ENCODE measurements around the gene LRRC26.

The LRRC26 gene

DNA sequence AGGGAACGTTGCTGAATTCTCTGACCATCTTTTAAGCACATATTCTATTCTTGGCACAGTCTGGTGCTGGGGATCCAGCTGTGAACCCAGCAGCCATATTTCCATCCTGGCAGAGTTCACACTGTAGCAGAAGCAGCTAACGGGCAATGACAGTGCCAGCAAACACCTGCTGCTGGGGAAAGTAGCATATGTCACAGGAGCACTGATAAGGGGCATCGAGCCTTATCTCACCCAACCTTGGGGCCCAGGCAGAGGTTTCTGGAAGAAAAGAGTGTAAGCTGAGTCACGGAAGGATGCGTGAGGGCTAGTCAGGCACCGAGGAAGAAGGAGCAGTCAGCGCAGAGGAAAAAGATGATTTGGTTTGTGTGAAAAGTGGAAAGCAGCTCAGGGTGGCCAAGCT lies 36.8 kb upstream of the LRRC26 start:
- ChIA-PET CTCF (interaction anchor here (0.7 to 2.4 kb wide), 7 partner anchors 9 to 177 kb away, joined by 3 to 12 read pairs (median 3); partner anchors contain the start of genes RNF224 and SSNA1), POLR2A (interaction anchor here (2.5 kb wide), 1 partner anchor 34 kb away, joined by 9 read pairs; the partner anchor contains the start of gene TUBB4B)
- peak overlapping the region; percentile 94 for H3K4me3 ChIP-seq (ENCODE audit: low read depth, low read length)
- DNase-seq (ENCODE audit: low read depth, low spot score), result no peak
- TF ChIP-seq CTCF (IDR thresholded peaks at IDR 0.05; ENCODE audit: insufficient read depth, low read length, missing control alignments), result no peak

GRCh38 chr9:137205126-137206069 lies 35.5 kb upstream of the LRRC26 start, which contains the start of the genes NDOR1 and TMEM203:
Gene NDOR1, plus strand, starts transcription at chr9:137205700. Its CDS starts 78 bp downstream, at chr9:137205778.
Gene TMEM203, minus strand, starts transcription at chr9:137205648. Its CDS starts 234 bp downstream, at chr9:137205414.
- peak within 1 kb of the TSS; percentile 94 for H3K4me3 ChIP-seq (ENCODE audit: low read depth, low read length)
- TF ChIP-seq CTCF (IDR thresholded peaks at IDR 0.05; ENCODE audit: insufficient read depth, low read length, missing control alignments), result no peak
- no peak for DNase-seq (ENCODE audit: low read depth, low spot score)
- ChIA-PET CTCF (interaction anchor here (1.1 to 2.7 kb wide), 6 partner anchors 9 to 78 kb away, joined by 3 to 12 read pairs (median 3); no protein-coding TSS in a partner anchor), POLR2A (interaction anchor here (0.7 to 2.5 kb wide), 4 partner anchors 16 to 141 kb away, joined by 4 to 9 read pairs (median 5); partner anchors contain the start of gene TUBB4B)

DNA sequence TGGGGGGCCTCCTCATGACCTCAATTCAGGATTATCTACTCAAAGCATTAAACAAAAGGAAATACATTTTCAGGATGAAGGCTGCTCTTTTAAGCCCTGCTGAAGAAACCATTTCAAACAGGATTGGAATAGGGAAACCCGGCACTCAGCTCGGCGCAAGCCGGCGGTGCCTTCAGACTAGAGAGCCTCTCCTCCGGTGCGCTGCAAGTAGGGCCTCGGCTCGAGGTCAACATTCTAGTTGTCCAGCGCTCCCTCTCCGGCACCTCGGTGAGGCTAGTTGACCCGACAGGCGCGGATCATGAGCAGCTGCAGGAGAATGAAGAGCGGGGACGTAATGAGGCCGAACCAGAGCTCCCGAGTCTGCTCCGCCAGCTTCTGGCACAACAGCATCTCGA lies 34.9 kb upstream of the LRRC26 start:
- ChIA-PET POLR2A (interaction anchor here (0.7 to 2.5 kb wide), 4 partner anchors 16 to 140 kb away, joined by 4 to 9 read pairs (median 5); partner anchors contain the start of gene TUBB4B), CTCF (interaction anchor here (1.0 to 2.7 kb wide), 8 partner anchors 8 to 77 kb away, joined by 3 to 10 read pairs (median 3); partner anchors contain the start of genes ANAPC2, RNF224 and SSNA1)
- no peak for TF ChIP-seq CTCF (IDR thresholded peaks at IDR 0.05; ENCODE audit: insufficient read depth, low read length, missing control alignments)

DNA sequence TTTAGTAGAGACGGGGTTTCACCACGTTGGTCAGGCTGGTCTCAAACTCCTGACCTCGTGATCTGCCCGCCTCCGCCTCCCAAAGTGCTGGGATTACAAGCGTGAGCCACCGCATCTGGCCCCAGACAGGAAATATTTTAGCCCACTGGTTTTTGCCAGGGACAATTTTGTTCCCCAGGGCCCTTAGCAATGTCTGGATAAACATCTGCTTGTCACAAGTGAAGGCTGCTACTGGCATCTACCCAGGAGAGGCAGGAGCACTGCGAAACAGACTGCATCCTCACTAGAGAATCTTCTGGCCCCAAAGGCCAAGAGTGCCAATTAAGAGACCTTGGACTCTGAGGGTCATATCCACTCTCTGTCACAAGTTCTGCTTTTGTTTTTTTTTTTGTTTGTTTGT lies 33.1 kb upstream of the LRRC26 start:
- H3K4me3 ChIP-seq (ENCODE audit: low read depth, low read length), result no peak overlapping the region
- CTCF ChIA-PET, result interaction anchor here (1.8 to 2.7 kb wide), 2 partner anchors 24 to 35 kb away, joined by 9 to 10 read pairs; partner anchors contain the start of gene RNF224
- TF ChIP-seq CTCF (IDR thresholded peaks at IDR 0.05; ENCODE audit: insufficient read depth, low read length, missing control alignments), result no peak
- POLR2A ChIA-PET, result interaction anchor here (1.0 to 1.2 kb wide), 2 partner anchors 14 to 20 kb away, joined by 3 read pairs; partner anchors contain the start of genes ANAPC2 and SSNA1
- no peak for DNase-seq (ENCODE audit: low read depth, low spot score)

More for the DNA sequence above, 34.9 kb upstream of the LRRC26 start:
- peak overlapping the region; percentile 94 for H3K4me3 ChIP-seq (ENCODE audit: low read depth, low read length)
- DNase-seq (ENCODE audit: low read depth, low spot score), result no peak

DNA sequence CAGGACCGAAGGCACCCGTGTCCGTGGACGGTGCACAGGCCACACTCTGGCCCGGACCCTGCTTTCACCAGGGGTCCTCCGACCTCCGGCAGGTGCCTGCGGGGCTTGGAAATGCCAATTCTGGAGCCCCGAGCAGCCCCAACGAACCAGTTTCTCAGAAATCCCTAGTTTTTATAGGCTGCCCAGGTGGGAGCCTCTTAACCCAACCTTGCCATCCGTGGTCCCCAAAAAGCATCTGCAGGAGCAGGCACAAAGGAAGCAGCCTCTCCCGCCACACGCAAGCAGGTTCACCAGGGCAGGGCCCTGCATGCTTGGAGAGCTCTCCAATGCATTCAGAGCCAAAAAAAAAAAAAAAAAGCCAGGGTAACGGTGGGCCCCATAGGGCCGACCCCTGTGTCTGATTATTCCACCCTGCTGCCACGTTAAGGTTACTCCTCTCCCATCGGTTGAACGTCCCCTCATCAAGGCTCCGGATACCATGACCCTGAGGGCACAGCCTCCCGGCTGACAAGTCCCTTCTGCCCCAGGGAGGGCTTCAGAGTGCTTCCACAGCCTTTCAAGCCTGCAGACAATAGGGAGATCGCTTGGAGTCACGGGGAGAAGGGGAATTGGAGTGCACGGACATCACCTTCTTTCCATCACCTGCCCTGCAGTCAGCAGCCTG lies 31.5 kb upstream of the LRRC26 start:
- DNase-seq (ENCODE audit: low read depth, low spot score), result no peak
- ChIA-PET CTCF (interaction anchor here (0.9 to 1.4 kb wide), 8 partner anchors 9 to 172 kb away, joined by 3 to 7 read pairs (median 4); partner anchors contain the start of gene RNF208), POLR2A (interaction anchor here (0.6 to 1.7 kb wide), 9 partner anchors 8 to 41 kb away, joined by 3 to 12 read pairs (median 3); partner anchors contain the start of genes ANAPC2 and TUBB4B)
- TF ChIP-seq CTCF (IDR thresholded peaks at IDR 0.05; ENCODE audit: insufficient read depth, low read length, missing control alignments), result no peak
- peak overlapping the region; percentile 79 for H3K4me3 ChIP-seq (ENCODE audit: low read depth, low read length)

All from AG04449 (cell line).